Right lobe of liver (tissue), 6 donors: ENCODE data around the gene ARID4A. TPM values are rescaled to one million over a fixed set of nuclear protein-coding genes. Genes with fewer than 3 reads are reported as not detected.
"Not testable (repeated sequence)": the region's sequence is repeated elsewhere in the genome, so short reads cannot be mapped to it uniquely, and the experiment has no call there.

Source experiments
- ATAC-seq, 4 donors: fragments of 200-7000 bp; cut with Tn5 transposase; one replicate each; pipeline ENCODE4 v1.9.1; 2020; ENCODE audit warnings: mild to moderate bottlenecking in 4 of 4, moderate library complexity in 4 of 4
- DNase-seq, 3 donors: peaks; one replicate each; pipeline ENCODE4 v3.0.0-alpha.2; 2020
- H3K27ac ChIP-seq, 3 donors: fragments of 200-600 bp; one replicate each; pipeline ENCODE4 v1.8.0; 2022
- H3K27me3 ChIP-seq, 2 donors: fragments of 200-600 bp; one replicate each; pipeline ENCODE4 v1.8.0; 2022
- H3K36me3 ChIP-seq, 4 donors: fragments of 200-600 bp; sonication (generic) in 1 of 4; one replicate each; pipeline versions ENCODE4 v1.5.1 to v1.8.0; 2017 to 2022; ENCODE audit warnings: control low read depth in 1 of 4
- H3K4me1 ChIP-seq, 4 donors: fragments of 200-600 bp; sonication (generic) in 1 of 4; one replicate each; pipeline versions ENCODE4 v1.5.1 to v1.8.0; 2017 to 2022; ENCODE audit warnings: control low read depth in 1 of 4
- H3K4me3 ChIP-seq, 3 donors: fragments of 200-600 bp; one replicate each; pipeline ENCODE4 v1.8.0; 2022
- H3K9me3 ChIP-seq, 4 donors: fragments of 200-600 bp; sonication (generic) in 1 of 4; one replicate each; pipeline versions ENCODE4 v1.5.1 to v1.8.0; 2017 to 2022; ENCODE audit warnings: control low read depth in 1 of 4
- CTCF ChIP-seq, 4 donors: fragments of 200-600 bp in 3 of 4; fragments of 450-650 bp in 1 of 4; IDR thresholded peaks; one replicate each; pipeline versions ENCODE4 v1.5.1 to v1.8.0; 2016 to 2022; ENCODE audit warnings: antibody characterized with exemption in 4 of 4, mild to moderate bottlenecking in 2 of 4
- POLR2A ChIP-seq: fragments of 450-650 bp; IDR thresholded peaks from one replicate; pipeline ENCODE4 v1.6.1; 2017; ENCODE audit warnings: antibody characterized with exemption, mild to moderate bottlenecking
- WGBS: methylation state at CpG from one replicate; pipeline ENCODE4 v1.1.6; 2018; ENCODE audit warnings: low coverage, low lambda C conversion rate; ENCODE audit not compliant: insufficient coverage; ENCODE audit errors: missing lambda C conversion rate; 5-methylcytosine and 5-hydroxymethylcytosine counted together
- intact Hi-C, 2 donors: fragments of 100-400 bp; cut with DNase I; formaldehyde crosslinking; loops; one replicate each; pipeline versions ENCODE4 v1.11.2 to v1.14.1; 2022
- total RNA-seq, 6 experiments: library from RNA; depleted of rRNA in 2 of 6; stranded (reverse); fragments of >200 nt in 2 of 6; fragmentation: NEBNext Ultra II Directional in 3 of 6; extraction: Animal tissue kit (Norgen Biotek cat#: 25700) in 3 of 6; gene quantifications; one replicate each; pipeline versions ENCODE4 v1.1.0 to v1.2.4, GENCODE V29; 2016 to 2023
- donor health status: DM: no; HTN: yes; CAD: no.
- donor health status: DM: no; HTN: no; CAD: no.
- donor health status: DM: no; HTN: no; CAD: no.
- donor health status: DM: no; HTN: yes; CAD: no.
- donor health status: DM: no; HTN: yes; CAD: no.

Gene ARID4A
- total RNA-seq, 6 experiments from 2014 or later, result 7.6 to 22.1 (median 15.7) TPM

- H3K36me3 ChIP-seq, result peaks cover 0 to 44% (median 16%) of the 10 kb centered on the region in 4 donors
- no peak overlapping the region for H3K27ac ChIP-seq
- intact Hi-C loops, result no loop called here
- DNase-seq (no peak), ATAC-seq (no peak)
- no peak for TF ChIP-seq POLR2A
- no peak for TF ChIP-seq CTCF (IDR thresholded peaks at IDR 0.05)
- 86% methylated on average over 4 of the region's 4 CpGs for WGBS
- no peaks in the 10 kb centered on the region for H3K9me3 ChIP-seq
- H3K27me3 ChIP-seq, result no peaks in the 10 kb centered on the region
- H3K4me3 ChIP-seq, result no peak overlapping the region
- no peaks in the 10 kb centered on the region for H3K4me1 ChIP-seq
These were observed 42.9 kb downstream of the ARID4A start for GRCh38 chr14:58341152-58341748.

- DNase-seq, H3K9me3 ChIP-seq, H3K27me3 ChIP-seq, ATAC-seq, H3K27ac ChIP-seq, H3K4me3 ChIP-seq, intact Hi-C loops, H3K4me1 ChIP-seq: not testable (repeated sequence)
- peaks cover 0 to 52% (median 26%) of the 10 kb centered on the region in 4 donors for H3K36me3 ChIP-seq
- 89% methylated on average over 2 of the region's 3 CpGs for WGBS
These were observed 45.2 kb downstream of the ARID4A start for GRCh38 chr14:58343535-58343934.

- H3K4me3 ChIP-seq, result peak overlapping the region in 1 of 3 donors; percentile 2
- peak overlapping the region in 2 of 3 donors; percentile 11 to 17 for H3K27ac ChIP-seq
- TF ChIP-seq POLR2A (no peak), CTCF (IDR thresholded peaks at IDR 0.05) (no peak)
- H3K9me3 ChIP-seq, result no peaks in the 10 kb centered on the region
- H3K4me1 ChIP-seq, result no peaks in the 10 kb centered on the region
- WGBS, result 70% methylated on average over 4 of the region's 4 CpGs
- ATAC-seq (peak in 2 of 4 donors; percentile 44 to 55), DNase-seq (no peak)
- no peaks in the 10 kb centered on the region for H3K27me3 ChIP-seq
- intact Hi-C loops, result no loop called here
- H3K36me3 ChIP-seq, result peaks cover 2 to 73% (median 26%) of the 10 kb centered on the region in 4 donors
These were observed 55.4 kb downstream of the ARID4A start for GRCh38 chr14:58353516-58354299.

GRCh38 chr14:58354808-58355207 lies 56.5 kb downstream of the ARID4A start:
- Histone ChIP-seq H3K36me3 (peaks cover 0 to 70% (median 24%) of the 10 kb centered on the region in 4 donors), H3K27me3 (no peaks in the 10 kb centered on the region), H3K4me3 (no peak overlapping the region), H3K27ac (no peak overlapping the region), H3K9me3 (no peaks in the 10 kb centered on the region), H3K4me1 (no peaks in the 10 kb centered on the region)
- intact Hi-C loops, result no loop called here
- DNase-seq (no peak), ATAC-seq (no peak)
- TF ChIP-seq POLR2A (no peak), CTCF (IDR thresholded peaks at IDR 0.05) (no peak)
- 63% methylated on average over 2 of the region's 2 CpGs for WGBS

GRCh38 chr14:58356268-58356667 lies 57.9 kb downstream of the ARID4A start:
- ATAC-seq, result no peak
- Histone ChIP-seq H3K27ac (no peak overlapping the region), H3K4me1 (no peaks in the 10 kb centered on the region), H3K36me3 (peaks cover 0 to 73% (median 28%) of the 10 kb centered on the region in 4 donors), H3K4me3 (no peak overlapping the region), H3K27me3 (no peaks in the 10 kb centered on the region), H3K9me3 (no peaks in the 10 kb centered on the region)
- no peak for TF ChIP-seq CTCF (IDR thresholded peaks at IDR 0.05)
- no peak for TF ChIP-seq POLR2A
- DNase-seq, result no peak
- WGBS, result 94% methylated on average over 1 of the region's 1 CpG
- intact Hi-C loops, result no loop called here

GRCh38 chr14:58362272-58362671 lies 63.9 kb downstream of the ARID4A start:
- DNase-seq, H3K9me3 ChIP-seq, H3K4me1 ChIP-seq, H3K27me3 ChIP-seq, H3K4me3 ChIP-seq, intact Hi-C loops, H3K27ac ChIP-seq: not testable (repeated sequence)
- ATAC-seq, result peak in 2 of 4 donors; percentile 10 to 17
- WGBS, result no CpG with 5 or more reads among the region's 1 CpG
- H3K36me3 ChIP-seq, result peaks cover 0 to 71% (median 33%) of the 10 kb centered on the region in 4 donors
